Activated CD8-positive, alpha-beta memory T cell treated with anti-CD3 and anti-CD28 coated beads, Interleukin-2, amount 50 U/mL, for 1 hour (primary cell): ENCODE measurements around the gene NLRC5.
"Not testable (repeated sequence)": the region's sequence is repeated elsewhere in the genome, so short reads cannot be mapped to it uniquely, and the experiment has no call there.

ENCODE experiments used
- DNase-seq: peaks from one replicate; pipeline ENCODE4 v3.0.0-alpha.2; 2020; ENCODE audit errors: extremely low read depth

NLRC5 gene

GRCh38 chr16:57048095-57048494, 58.7 kb downstream of the NLRC5 start:
- DNase-seq, result no peak

- no peak for DNase-seq
Measured at GRCh38 chr16:57049678-57050077, 60.3 kb downstream of the NLRC5 start.

GRCh38 chr16:57051696-57052228, 62.4 kb downstream of the NLRC5 start:
- DNase-seq, result no peak

- no peak for DNase-seq
Measured at GRCh38 chr16:57053206-57053605, 63.8 kb downstream of the NLRC5 start.

- DNase-seq, result no peak
Measured at GRCh38 chr16:57054338-57054737, 65.0 kb downstream of the NLRC5 start.

GRCh38 chr16:57054771-57055170, 65.4 kb downstream of the NLRC5 start:
- no peak for DNase-seq

- no peak for DNase-seq
Measured at GRCh38 chr16:57055671-57056070, 66.3 kb downstream of the NLRC5 start.

- no peak for DNase-seq
Measured at GRCh38 chr16:57058291-57058861, 69.0 kb downstream of the NLRC5 start.

- DNase-seq, result no peak
Measured at GRCh38 chr16:57060323-57061083, 71.1 kb downstream of the NLRC5 start.

- no peak for DNase-seq
Measured at GRCh38 chr16:57061084-57061905, 71.9 kb downstream of the NLRC5 start.

- DNase-seq, result no peak
Measured at GRCh38 chr16:57062329-57062728, 73.0 kb downstream of the NLRC5 start.

GRCh38 chr16:57063189-57063588, 73.8 kb downstream of the NLRC5 start:
- DNase-seq, result not testable (repeated sequence)

GRCh38 chr16:57064995-57065394, 75.6 kb downstream of the NLRC5 start:
- no peak for DNase-seq

- no peak for DNase-seq
Measured at GRCh38 chr16:57066625-57067024, 77.3 kb downstream of the NLRC5 start.

- DNase-seq, result no peak
Measured at GRCh38 chr16:57067347-57067746, 78.0 kb downstream of the NLRC5 start.

- no peak for DNase-seq
Measured at GRCh38 chr16:57069053-57069452, 79.7 kb downstream of the NLRC5 start.

- DNase-seq, result no peak
Measured at GRCh38 chr16:57069635-57070370, 80.4 kb downstream of the NLRC5 start.

GRCh38 chr16:57070424-57070823, 81.1 kb downstream of the NLRC5 start:
- no peak for DNase-seq

GRCh38 chr16:57071081-57071732, 81.8 kb downstream of the NLRC5 start:
- DNase-seq, result not testable (repeated sequence)

- DNase-seq, result no peak
Measured at GRCh38 chr16:57071831-57072582, 82.7 kb downstream of the NLRC5 start.
